ENCODE results near the gene HOXD12.

The HOXD12 gene

GRCh38 chr2:176122683-176123410 lies 23.3 kb downstream of the HOXD12 start, which contains the start of gene HOXD9:
Gene HOXD9 (plus strand): TSS chr2:176122719. CDS start chr2:176122769, 50 bp downstream.
- DNase-seq = peak; percentile 68

- DNase-seq = no peak
These were observed 24.0 kb downstream of the HOXD12 start for GRCh38 chr2:176123411-176124109.

GRCh38 chr2:176124110-176124946 lies 24.7 kb downstream of the HOXD12 start:
- no peak for DNase-seq

- DNase-seq = no peak
These were observed 25.6 kb downstream of the HOXD12 start for GRCh38 chr2:176124947-176125771.

GRCh38 chr2:176125772-176126054 lies 26.1 kb downstream of the HOXD12 start:
- no peak for DNase-seq

GRCh38 chr2:176126929-176127773 lies 27.6 kb downstream of the HOXD12 start:
- peak; percentile 86 for DNase-seq

GRCh38 chr2:176127774-176128072 lies 28.1 kb downstream of the HOXD12 start:
- no peak for DNase-seq

- no peak for DNase-seq
These were observed 28.8 kb downstream of the HOXD12 start for GRCh38 chr2:176128172-176128981.

- DNase-seq = peak; percentile 66
These were observed 29.6 kb downstream of the HOXD12 start, which contains the start of gene HOXD8 for GRCh38 chr2:176128982-176129796. Gene HOXD8 (plus strand): TSS chr2:176129705. CDS start chr2:176130367, 662 bp downstream.

GRCh38 chr2:176129813-176130146 lies 30.2 kb downstream of the HOXD12 start:
- DNase-seq = peak; percentile 61

GRCh38 chr2:176130147-176130956 lies 30.8 kb downstream of the HOXD12 start:
- DNase-seq = peak; percentile 60

- no peak for DNase-seq
These were observed 31.6 kb downstream of the HOXD12 start for GRCh38 chr2:176130957-176131847.

- no peak for DNase-seq
These were observed 32.2 kb downstream of the HOXD12 start for GRCh38 chr2:176131848-176132158.

- peak; percentile 47 for DNase-seq
These were observed 32.9 kb downstream of the HOXD12 start for GRCh38 chr2:176132205-176133171.

GRCh38 chr2:176133389-176133788 lies 33.8 kb downstream of the HOXD12 start:
- DNase-seq = no peak

- no peak for DNase-seq
These were observed 34.4 kb downstream of the HOXD12 start for GRCh38 chr2:176134035-176134434.

- DNase-seq = no peak
These were observed 35.4 kb downstream of the HOXD12 start for GRCh38 chr2:176135035-176135440.
